GM18499 (cell line): ENCODE results near the gene PHETA2.
"Not testable (repeated sequence)": the region's sequence is repeated elsewhere in the genome, so short reads cannot be mapped to it uniquely, and the experiment has no call there.

Experiments
- ATAC-seq: cut with Tn5 transposase; IDR thresholded peaks from one replicate; pipeline ENCODE4 v1.9.1; 2021; ENCODE audit warnings: moderate number of reproducible peaks; ENCODE audit not compliant: insufficient read depth, unreplicated experiment

PHETA2 gene

DNA sequence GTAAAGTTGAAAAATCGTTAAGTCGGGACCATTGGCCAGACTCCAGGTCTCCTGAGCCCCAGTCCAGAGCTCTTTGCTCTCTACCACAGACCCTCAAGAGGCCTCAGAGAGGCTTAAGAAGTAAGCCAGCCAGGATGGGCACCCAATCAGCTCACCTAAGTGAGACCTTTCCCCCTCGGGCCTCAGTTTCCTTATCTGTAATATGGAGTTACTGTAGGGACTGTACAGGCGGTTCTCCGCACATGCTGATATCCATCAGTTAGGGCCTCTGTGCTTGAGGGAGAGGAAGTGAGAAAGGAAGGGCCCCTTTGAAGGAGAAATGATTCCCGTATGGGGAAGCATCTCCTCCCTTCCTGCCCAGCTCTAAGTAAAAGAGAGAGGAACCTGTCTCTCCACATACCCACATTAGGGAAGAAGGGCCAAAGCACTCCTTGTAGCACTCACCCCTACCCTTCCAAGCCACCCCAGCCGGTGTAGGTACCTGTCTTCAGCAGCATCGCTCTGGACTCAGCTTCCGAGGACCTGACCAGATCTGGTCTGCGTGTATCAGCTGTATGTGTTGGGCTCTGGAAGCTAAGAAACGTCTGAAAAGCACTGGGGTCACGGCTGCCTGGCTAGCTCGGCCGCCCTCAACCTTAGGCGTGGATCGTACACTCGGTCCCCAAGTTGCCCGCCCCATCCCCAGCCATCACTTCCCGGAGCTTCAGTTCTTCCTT is 4.1 kb upstream of the PHETA2 start:
- ATAC-seq, result no peak

DNA sequence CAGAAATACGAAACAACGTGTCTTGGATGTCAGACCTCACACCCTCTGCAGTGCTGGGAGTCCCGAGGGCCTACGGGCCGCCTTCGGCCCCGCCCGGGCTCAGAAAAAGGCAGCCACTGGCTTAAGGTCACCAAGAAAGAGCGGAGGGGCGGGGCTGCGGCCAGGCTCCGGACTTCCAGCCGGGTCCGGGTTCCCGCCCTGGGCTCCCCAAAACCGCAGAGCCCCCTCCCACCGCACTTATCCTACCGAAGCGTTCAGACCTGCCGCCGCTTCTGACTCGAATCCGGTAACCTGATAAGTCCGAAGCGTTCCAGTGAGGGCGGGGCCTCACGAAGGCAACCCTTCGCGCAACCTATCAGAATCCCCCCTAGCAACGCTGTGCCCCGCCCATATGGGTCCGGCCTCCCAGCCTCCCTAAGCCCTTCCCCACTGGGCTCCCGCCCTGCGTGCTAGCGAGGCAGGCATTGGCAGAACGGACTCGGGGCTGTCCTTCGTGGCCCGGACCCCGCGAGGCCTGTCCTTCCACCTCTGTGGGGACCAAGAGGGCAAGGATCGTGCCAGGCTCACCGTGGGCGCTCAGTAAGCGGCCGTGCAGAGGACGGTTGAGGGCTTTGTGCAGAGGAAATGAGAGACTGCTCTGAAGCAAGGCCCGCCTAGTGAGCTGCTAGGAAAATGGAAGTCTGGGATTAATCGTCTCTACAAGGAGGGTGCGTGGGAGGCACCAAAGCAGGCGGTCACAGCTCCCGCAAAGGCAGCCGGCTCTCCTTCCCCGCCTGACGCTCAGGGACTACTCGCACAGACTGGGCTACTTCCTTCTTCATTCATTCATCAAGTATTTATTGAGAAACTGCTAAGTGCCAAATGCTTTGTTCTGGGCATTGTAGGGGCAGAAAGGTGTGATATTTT is 3.3 kb upstream of the PHETA2 start, which contains the start of gene NAGA:
Gene NAGA (minus strand): TSS at position 296 of the 906 bp plus-strand sequence. CDS start 515 bp downstream, outside the sequence.
- peak; percentile 64 for ATAC-seq

DNA sequence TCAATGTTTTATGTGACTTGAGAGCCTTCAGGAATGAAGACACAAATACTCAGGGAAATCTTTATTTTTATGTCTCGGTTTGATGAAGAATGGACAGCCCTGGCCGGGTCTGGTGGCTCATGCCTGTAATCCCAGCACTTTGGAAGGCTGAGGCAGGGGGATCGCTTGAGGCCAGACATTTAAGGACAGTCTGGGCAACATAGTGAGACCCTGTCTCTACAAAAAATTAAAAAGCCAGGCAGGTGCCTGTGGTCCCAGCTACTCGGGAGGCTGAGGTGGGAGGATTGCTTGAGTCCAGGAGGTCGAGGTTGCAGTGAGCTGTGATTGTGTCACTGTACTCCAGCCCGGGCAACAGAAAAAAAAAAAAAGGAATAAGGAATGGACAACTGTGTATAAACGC is 2.5 kb upstream of the PHETA2 start:
- ATAC-seq, result not testable (repeated sequence)

GRCh38 chr22:42072606-42073330 is 1.3 kb upstream of the PHETA2 start:
- no peak for ATAC-seq

DNA sequence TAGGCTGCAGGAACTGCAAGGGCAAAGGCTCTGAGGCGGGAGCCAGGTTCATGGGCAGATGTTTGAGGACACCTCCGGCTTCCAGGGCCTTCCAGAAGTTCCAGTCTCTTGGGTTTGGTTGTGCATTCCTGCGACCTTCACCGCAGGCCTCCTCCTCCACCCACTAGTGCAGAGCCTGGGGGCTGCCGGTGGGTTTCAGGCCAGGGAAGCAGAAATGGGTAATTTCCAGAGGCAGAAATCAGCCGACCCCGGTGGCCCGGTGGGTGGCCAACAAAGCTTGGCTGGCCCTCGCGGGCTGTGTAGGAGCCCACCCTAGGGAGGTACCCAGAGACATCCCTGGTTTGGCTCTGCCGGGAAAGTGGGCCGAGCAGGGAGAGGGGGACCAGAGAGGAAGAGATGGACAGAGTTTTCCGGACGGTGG is 417 bp upstream of the PHETA2 start:
- no peak for ATAC-seq

DNA sequence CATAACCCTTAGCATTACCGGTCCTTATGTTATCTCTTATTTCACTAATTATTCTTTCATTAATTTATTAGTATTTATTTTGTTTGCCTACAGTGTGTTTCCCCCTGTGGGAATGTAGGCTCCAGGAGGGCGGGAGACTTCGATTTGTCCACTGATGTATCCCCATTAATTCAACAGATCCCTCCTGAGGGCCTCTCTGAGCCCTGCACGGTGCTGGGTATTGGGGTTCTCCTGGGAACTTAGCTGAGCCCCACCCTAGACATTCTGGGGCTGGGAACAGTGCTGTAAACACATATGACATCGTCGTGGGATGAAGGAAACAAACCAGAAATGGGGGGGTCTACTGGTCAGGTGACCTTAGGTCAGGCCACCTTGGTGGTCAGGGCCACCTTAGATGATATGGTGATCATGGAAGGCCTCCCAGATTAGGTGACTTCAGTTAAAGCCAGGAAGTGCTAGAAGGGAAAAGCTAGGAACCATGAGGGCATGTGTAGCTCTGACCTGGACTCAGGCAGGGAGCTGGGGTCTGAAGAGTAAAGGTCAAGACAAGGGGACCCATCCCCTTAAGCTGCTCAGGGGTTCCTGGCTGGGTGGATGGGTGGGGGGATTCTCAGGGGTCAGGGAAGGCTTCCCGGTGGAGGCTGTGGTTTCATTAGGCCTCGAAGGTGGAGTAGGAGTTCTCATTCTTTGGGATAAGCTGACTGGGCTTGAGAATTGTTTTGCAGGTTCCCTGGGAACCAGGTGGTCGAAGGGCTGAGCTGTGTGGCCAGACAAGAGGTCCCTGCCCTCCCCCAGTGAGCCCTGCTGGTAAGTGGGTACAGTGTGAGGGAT is 1.0 kb downstream of the PHETA2 start:
- no peak for ATAC-seq

DNA sequence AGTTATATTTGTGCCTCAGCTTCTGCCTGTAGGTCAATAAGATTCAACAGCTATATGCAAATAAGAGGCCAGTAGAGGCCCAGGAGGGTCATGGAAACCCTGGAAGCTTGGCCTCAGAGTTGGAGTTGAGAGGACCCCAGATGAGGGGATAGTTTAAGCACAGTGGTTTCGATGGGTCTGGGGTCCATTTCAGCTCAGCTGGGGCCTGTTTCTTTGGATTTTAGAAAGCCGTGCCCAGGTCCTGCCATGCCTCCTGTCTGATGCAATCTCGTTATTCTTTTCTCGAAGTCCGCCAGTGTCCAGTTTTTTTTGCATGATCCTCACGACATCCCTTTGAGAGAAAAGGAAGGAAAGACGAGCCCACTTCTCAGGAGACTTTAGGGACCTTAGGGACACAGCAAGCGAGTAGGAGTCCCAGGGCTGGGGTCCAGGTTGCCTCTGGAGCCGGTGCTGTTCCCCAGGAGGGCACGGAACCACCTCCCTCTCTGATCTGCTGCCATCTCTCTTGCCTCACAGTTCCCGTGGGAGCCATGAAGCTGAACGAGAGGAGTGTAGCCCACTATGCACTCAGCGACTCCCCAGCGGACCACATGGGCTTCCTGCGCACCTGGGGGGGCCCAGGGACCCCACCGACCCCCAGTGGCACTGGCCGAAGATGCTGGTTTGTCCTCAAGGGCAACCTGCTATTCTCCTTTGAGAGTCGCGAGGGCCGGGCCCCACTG is 2.9 kb downstream of the PHETA2 start:
- ATAC-seq, result no peak

DNA sequence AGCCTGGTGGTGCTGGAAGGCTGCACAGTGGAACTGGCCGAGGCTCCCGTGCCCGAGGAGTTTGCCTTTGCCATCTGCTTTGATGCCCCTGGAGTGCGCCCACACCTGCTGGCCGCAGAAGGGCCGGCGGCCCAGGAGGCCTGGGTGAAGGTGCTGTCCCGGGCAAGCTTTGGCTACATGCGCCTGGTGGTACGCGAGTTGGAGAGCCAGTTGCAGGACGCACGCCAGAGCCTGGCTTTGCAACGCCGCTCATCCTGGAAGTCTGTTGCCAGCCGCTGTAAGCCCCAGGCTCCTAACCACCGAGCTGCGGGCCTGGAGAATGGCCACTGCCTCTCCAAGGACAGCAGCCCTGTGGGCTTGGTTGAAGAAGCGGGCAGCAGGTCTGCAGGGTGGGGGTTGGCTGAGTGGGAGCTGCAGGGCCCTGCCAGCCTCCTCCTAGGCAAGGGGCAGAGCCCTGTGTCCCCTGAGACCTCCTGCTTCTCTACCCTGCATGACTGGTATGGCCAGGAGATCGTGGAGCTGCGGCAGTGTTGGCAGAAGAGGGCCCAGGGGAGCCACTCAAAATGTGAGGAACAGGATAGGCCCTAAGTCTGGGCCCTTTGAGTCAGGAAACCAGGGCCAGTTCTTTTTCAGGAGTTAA is 3.6 kb downstream of the PHETA2 start:
- no peak for ATAC-seq

- no peak for ATAC-seq
These were observed 4.6 kb downstream of the PHETA2 start for GRCh38 chr22:42078469-42079318.

DNA sequence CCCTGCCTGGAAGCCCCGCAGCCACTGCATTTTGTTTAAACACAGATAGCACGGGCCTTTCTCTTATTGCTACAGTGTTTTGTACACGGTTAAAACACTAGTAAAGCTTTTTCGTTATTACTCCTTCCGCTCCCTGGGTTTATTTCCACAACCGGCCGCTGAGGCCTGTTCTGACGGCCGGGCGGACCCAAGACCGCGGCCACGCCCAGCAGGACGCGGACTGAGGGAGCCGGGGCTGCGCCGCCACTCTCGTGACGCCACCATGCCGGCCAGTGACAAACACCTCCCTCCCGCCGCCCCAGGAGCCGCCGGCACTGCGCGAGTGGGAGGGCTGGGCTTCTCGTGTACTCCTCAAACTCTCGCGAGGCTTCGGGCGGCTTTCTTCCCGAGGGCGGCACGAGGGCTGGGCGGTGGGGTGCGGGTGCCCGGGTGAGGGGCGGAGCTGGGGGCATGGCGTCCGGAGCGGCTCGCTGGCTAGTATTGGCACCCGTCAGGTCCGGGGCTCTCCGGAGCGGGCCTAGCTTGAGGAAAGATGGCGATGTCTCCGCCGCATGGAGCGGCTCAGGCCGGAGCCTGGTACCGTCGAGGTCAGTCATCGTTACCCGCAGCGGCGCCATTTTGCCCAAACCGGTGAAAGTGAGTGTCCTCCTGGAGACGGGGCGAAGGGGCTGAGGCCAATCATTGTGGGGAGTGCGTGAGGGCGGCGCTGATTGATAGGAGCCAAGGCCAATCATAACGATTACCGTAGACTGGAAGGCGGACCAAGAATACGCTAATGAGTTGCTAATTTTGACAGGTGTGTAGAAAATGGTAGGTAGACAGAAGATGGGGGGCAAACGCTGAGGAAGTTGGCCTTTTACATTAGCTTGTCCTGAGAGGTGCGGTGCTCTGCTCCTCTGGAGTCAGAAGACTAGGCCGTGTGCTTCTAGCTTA is 5.5 kb downstream of the PHETA2 start, which contains the start of gene SMDT1:
Gene SMDT1 (plus strand): TSS at position 382 of the 933 bp plus-strand sequence. CDS start 69 bp downstream, at position 451.
- peak; percentile 74 for ATAC-seq

DNA sequence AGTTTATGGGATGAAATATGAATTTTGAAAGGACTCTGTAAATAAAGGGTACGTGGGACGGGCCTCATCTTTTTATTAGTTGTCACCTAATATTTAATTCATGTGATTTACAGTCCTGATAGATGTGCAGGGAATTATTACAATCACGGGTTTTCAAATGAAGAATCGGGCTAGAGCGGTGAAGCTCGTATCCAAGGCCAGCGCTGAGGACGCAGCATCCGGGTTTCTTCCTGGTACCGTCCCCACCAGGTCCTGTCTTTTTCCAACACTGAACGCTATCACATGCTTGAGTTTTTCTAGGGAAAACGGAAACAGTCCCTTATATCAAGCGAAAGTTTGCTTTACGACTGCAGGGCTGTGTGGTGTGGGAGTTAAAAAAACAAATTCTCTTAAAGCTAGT is 6.2 kb downstream of the PHETA2 start:
- no peak for ATAC-seq

DNA sequence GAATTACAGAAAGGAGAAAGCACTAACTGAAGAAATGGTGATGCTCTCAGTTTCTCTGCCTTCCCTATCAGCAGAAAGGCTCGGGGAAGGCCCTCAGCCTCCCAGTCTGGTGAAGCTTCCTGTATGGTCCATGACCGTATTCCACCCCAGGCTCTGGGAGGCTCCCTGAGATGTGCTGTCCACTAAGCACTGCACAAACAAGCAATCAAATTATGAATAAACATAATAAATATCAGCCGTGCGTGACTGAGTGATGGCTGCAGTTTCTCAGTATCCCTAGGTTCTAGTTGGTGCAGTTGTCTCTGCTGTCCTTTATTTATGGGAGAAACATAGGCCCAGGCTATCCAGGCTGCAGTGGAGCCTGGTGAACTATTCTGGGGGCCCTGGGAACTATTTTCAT is 9.1 kb downstream of the PHETA2 start:
- ATAC-seq, result no peak

GRCh38 chr22:42084874-42085273 is 10.8 kb downstream of the PHETA2 start:
- no peak for ATAC-seq

DNA sequence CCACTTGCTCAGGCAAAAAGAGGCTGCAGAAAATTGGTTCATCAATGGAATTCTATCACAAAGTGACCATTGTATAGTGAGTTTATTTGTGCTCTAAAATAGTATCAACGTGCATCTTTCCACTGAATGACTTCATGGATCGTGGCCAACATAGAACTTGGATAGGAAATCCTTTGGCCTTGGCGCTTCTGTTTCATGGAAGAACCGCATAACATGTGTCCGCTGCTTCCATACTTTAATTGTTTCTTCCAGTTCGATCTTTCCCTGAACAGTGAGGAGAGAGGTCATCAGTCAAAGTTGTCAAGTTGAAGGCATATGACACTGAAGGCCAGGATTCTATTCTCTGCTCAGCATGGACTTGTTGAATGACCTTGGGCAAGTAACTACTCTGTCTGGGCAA is 12.0 kb downstream of the PHETA2 start:
- ATAC-seq, result no peak

DNA sequence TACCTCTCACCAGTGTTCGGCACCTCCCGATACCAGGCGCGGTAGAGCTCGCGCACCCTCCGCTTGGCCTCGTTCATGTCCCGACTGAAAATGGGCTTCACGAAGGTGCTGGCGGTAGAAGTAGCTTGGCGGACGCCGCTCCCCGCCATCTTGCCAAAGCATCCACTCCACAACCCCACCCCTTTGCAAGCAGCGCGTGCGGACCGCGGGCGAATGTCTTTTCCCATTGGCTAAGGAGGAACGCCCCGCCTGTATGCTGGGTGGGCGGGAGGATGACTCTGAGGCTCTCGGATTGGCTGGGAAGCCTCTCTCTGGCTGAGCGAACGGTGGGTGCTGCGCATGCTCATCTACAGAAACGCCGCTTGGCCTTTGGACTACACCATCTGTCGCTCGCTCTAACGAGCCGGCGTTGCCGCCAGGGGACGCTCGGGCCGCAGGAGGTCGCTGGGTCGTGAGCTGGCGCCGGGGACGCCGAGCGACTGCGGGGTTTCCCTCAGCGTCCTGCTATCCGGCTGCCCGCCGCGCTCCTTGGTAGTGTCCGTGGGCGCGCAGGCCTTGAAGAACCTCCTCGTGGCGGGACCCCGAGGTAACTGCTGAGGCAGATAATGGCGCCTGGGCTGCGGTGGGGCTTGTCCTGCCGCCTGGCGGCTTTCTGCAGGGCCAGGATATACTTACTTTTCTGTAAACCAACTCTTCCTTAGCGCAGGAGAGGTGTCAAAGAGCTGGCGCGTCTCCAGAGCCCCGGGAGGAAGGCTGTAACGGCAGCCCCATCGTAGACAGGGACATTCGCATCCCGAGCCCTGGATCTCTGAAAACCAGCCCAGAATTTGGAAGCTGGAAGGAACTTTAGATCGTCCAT is 16.8 kb downstream of the PHETA2 start, which contains the start of gene NDUFA6:
Gene NDUFA6 (minus strand): TSS at position 177 of the 859 bp plus-strand sequence. CDS start 28 bp downstream, at position 149.
- ATAC-seq, result peak; percentile 77

GRCh38 chr22:42091455-42091782 is 17.4 kb downstream of the PHETA2 start:
- ATAC-seq, result no peak
